GM12878 (cell line): ENCODE data around the gene RUNX3. TPM values are rescaled to one million over a fixed set of nuclear protein-coding genes. Genes with fewer than 3 reads are reported as not detected.

Experiments used
- BCLAF1 ChIP-seq: fragments of 450-650 bp; IDR thresholded peaks from 2 replicates; pipeline ENCODE4 v1.6.1; 2017; ENCODE audit warnings: antibody characterized with exemption, mild to moderate bottlenecking, moderate library complexity
- CBX5 ChIP-seq: sonication (generic); IDR thresholded peaks from 2 replicates; pipeline ENCODE4 v1.6.1; 2016; ENCODE audit warnings: low read depth, moderate library complexity, mild to moderate bottlenecking, inconsistent platforms
- EED ChIP-seq: sonication (generic); IDR thresholded peaks from 2 replicates; pipeline ENCODE4 v1.6.1; 2016; ENCODE audit warnings: antibody characterized with exemption, low read depth
- EP300 ChIP-seq, 2 experiments: fragments of 150-350 bp in 1 of 2; IDR thresholded peaks; 2 replicates each; pipeline ENCODE4 v1.6.1; 2011 to 2012; ENCODE audit warnings: low read depth in 2 of 2, low read length in 2 of 2, borderline replicate concordance in 1 of 2, improper control_type of control experiment in 1 of 2, inconsistent platforms in 1 of 2; ENCODE audit not compliant: control insufficient read depth in 1 of 2
- JUND ChIP-seq: IDR thresholded peaks from 2 replicates; pipeline ENCODE4 v1.6.1; 2012; ENCODE audit warnings: low read depth, mild to moderate bottlenecking, low read length, improper control_type of control experiment, moderate library complexity
- KLF5 ChIP-seq: fragments of 450-650 bp; IDR thresholded peaks from 2 replicates; pipeline ENCODE4 v1.6.1; 2014; ENCODE audit warnings: mild to moderate bottlenecking; ENCODE audit not compliant: partially characterized antibody
- MAX ChIP-seq: IDR thresholded peaks from 2 replicates; pipeline ENCODE4 v1.6.1; 2012; ENCODE audit warnings: low read depth, low read length, improper control_type of control experiment
- MYC ChIP-seq: IDR thresholded peaks from 2 replicates; pipeline ENCODE4 v1.6.1; 2011; ENCODE audit warnings: mild to moderate bottlenecking, low read length, moderate library complexity, inconsistent platforms; ENCODE audit not compliant: insufficient read depth, insufficient replicate concordance, insufficient read length, severe bottlenecking
- RBBP5 ChIP-seq: fragments of 200-600 bp; sonication (generic); conservative IDR thresholded peaks from 2 replicates; pipeline ENCODE4 v1.6.1; 2016
- SIN3A ChIP-seq: IDR thresholded peaks from 2 replicates; pipeline ENCODE4 v1.6.1; 2012; ENCODE audit warnings: low read depth, low read length, improper control_type of control experiment
- TCF3 ChIP-seq: IDR thresholded peaks from 2 replicates; pipeline ENCODE4 v1.6.1; 2012; ENCODE audit warnings: low read depth, mild to moderate bottlenecking, low read length, borderline replicate concordance; ENCODE audit not compliant: insufficient read depth
- USF1 ChIP-seq: IDR thresholded peaks from 2 replicates; pipeline ENCODE4 v1.6.1; 2011; ENCODE audit warnings: borderline replicate concordance, low read depth, mild to moderate bottlenecking, moderate library complexity, mixed read lengths, low read length; ENCODE audit not compliant: insufficient read depth; ENCODE audit errors: extremely low read length
- ZNF592 ChIP-seq: fragments of 450-650 bp; IDR thresholded peaks from 2 replicates; pipeline ENCODE4 v1.6.1; 2017; ENCODE audit warnings: mild to moderate bottlenecking, moderate library complexity
- ZNF622 ChIP-seq: fragments of 450-650 bp; IDR thresholded peaks from 2 replicates; pipeline ENCODE4 v1.6.1; 2017; ENCODE audit warnings: mild to moderate bottlenecking, inconsistent platforms
- ZSCAN29 ChIP-seq: fragments of 450-650 bp; IDR thresholded peaks from 2 replicates; pipeline ENCODE4 v1.6.1; 2017; ENCODE audit warnings: mild to moderate bottlenecking, moderate library complexity
- polyA plus RNA-seq, 11 experiments: library from polyadenylated mRNA; depleted of rRNA in 4 of 11; unstranded in 6 of 11; stranded (reverse) in 5 of 11; fragments of >200 nt; fragmentation: Nextera tagmentation in 4 of 11; fragmentation: Illumina TruSeq in 1 of 11; extraction: Ambion mirVana in 4 of 11; extraction: Trizol in 1 of 11; gene quantifications; 1 replicate in 1 of 11; 2 replicates in 10 of 11; pipeline versions ENCODE4 v1.2.1 to v1.2.3, GENCODE V29; 2011 to 2016; ENCODE audit warnings: inconsistent platforms in 2 of 11, missing spikeins in 2 of 11, low read depth in 1 of 11
- total RNA-seq, 4 experiments: library from RNA; depleted of rRNA in 3 of 4; stranded (reverse); fragments of >200 nt in 3 of 4; fragmentation: Illumina TruSeq in 1 of 4; extraction: Trizol in 1 of 4; gene quantifications; 2 replicates each; pipeline versions ENCODE4 v1.2.1 to v1.2.3, GENCODE V29; 2013 to 2021
- TF ChIP-seq, protein P1 (sequence below): fragments of 450-650 bp; conservative IDR thresholded peaks from 2 replicates; pipeline ENCODE4 v1.6.1; 2017; ENCODE audit warnings: mild to moderate bottlenecking, moderate library complexity

The RUNX3 gene
- total and polyA plus RNA-seq, 10 of the 15 experiments (the other 5 are each of a cell fraction or from before 2014, with no cell fraction given) = 19.0 to 151 (median 31.4) TPM

- TF ChIP-seq MAX = no peak
- TF ChIP-seq JUND = 0 out of 2 replicates have a peak, but pooled peaks have one; percentile 3
- no peak for TF ChIP-seq ZSCAN29
- 0 out of 2 replicates have a peak, but pooled peaks have one; percentile 31 for TF ChIP-seq EED
- no peak for TF ChIP-seq ZNF592
- peak in 1 of 2 experiments; percentile 39; a peak in 1 of 4 replicates for TF ChIP-seq EP300 (IDR thresholded peaks at IDR 0.05; ENCODE audit: borderline replicate concordance in 1 of 2, control insufficient read depth in 1 of 2, low read depth in 2 of 2, low read length in 2 of 2)
- TF ChIP-seq RBBP5 = no peak
- no peak for TF ChIP-seq ZNF622
- TF ChIP-seq KLF5 = peak; percentile 62
- TF ChIP-seq, protein P1, sequence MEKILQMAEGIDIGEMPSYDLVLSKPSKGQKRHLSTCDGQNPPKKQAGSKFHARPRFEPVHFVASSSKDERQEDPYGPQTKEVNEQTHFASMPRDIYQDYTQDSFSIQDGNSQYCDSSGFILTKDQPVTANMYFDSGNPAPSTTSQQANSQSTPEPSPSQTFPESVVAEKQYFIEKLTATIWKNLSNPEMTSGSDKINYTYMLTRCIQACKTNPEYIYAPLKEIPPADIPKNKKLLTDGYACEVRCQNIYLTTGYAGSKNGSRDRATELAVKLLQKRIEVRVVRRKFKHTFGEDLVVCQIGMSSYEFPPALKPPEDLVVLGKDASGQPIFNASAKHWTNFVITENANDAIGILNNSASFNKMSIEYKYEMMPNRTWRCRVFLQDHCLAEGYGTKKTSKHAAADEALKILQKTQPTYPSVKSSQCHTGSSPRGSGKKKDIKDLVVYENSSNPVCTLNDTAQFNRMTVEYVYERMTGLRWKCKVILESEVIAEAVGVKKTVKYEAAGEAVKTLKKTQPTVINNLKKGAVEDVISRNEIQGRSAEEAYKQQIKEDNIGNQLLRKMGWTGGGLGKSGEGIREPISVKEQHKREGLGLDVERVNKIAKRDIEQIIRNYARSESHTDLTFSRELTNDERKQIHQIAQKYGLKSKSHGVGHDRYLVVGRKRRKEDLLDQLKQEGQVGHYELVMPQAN = no peak
- TF ChIP-seq CBX5 = no peak
- TF ChIP-seq TCF3 = peak; percentile 2; the same call in 1 of the 2 replicates
- no peak for TF ChIP-seq USF1
- 0 out of 2 replicates have a peak, but pooled peaks have one; percentile 32 for TF ChIP-seq SIN3A
- TF ChIP-seq MYC = no peak
- TF ChIP-seq BCLAF1 = no peak
Measured at GRCh38 chr1:24930260-24931145, at the start of gene RUNX3 (continued).
